GM12801 (cell line): ENCODE results near the gene CLCN2.

Experiments
- CTCF ChIP-seq: IDR thresholded peaks from one replicate; pipeline ENCODE4 v1.5.1; 2011; ENCODE audit warnings: control low read depth; ENCODE audit not compliant: insufficient read length; ENCODE audit errors: extremely low read depth

The CLCN2 gene

GRCh38 chr3:184361532-184361931 is at the start of gene CLCN2, which contains the start of gene POLR2H:
TSS of gene CLCN2 (minus strand) at chr3:184361605. CDS start at chr3:184361479, 126 bp downstream.
TSS of gene POLR2H (plus strand) at chr3:184361710. CDS start at chr3:184363493, 1,783 bp downstream.
- no peak for TF ChIP-seq CTCF

- no peak for TF ChIP-seq CTCF
Measured at GRCh38 chr3:184409946-184410500, 48.6 kb upstream of the CLCN2 start.

- TF ChIP-seq CTCF: no peak
Measured at GRCh38 chr3:184409331-184409926, 48.0 kb upstream of the CLCN2 start.

- no peak for TF ChIP-seq CTCF
Measured at GRCh38 chr3:184405075-184406030, 43.9 kb upstream of the CLCN2 start.

DNA sequence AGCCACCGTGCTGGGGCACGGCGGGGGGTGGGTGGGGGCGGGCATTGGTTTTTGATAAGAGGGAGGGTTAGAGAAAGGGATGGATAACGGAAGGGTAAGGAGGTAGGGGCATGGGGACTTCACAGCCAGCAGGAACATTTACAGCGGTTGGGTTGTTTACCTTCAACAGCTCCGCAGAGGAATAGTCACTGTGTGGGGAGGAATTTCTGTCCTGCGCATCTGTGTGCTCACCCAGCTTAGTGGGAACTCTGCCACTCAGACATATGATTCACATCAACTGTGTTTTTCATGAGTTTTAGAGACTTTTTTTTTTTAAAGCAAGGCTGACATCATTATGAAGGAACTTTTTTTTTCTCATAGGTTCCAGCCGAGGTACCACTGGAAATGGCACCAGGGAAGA is 38.0 kb upstream of the CLCN2 start:
- no peak for TF ChIP-seq CTCF

GRCh38 chr3:184395320-184395660 is 33.9 kb upstream of the CLCN2 start:
- no peak for TF ChIP-seq CTCF

GRCh38 chr3:184391266-184391665 is 29.9 kb upstream of the CLCN2 start:
- TF ChIP-seq CTCF: no peak
